Superior temporal gyrus (tissue), 1 donor: ENCODE data around the gene OSBPL10.

Source experiments
- DNase-seq: peaks from one replicate; pipeline ENCODE4 v3.0.0-alpha.2; 2016; ENCODE audit errors: extremely low spot score

OSBPL10 gene

GRCh38 chr3:31744913-31745312, 236.1 kb downstream of the OSBPL10 start:
- DNase-seq: no peak

- no peak for DNase-seq
These were observed 237.6 kb downstream of the OSBPL10 start for GRCh38 chr3:31743331-31744089.

- no peak for DNase-seq
These were observed 240.7 kb downstream of the OSBPL10 start for GRCh38 chr3:31740397-31740796.

GRCh38 chr3:31738412-31738811, 242.7 kb downstream of the OSBPL10 start:
- no peak for DNase-seq

GRCh38 chr3:31735667-31736066, 245.4 kb downstream of the OSBPL10 start:
- no peak for DNase-seq

GRCh38 chr3:31733234-31733667, 247.8 kb downstream of the OSBPL10 start:
- no peak for DNase-seq

- no peak for DNase-seq
These were observed 248.5 kb downstream of the OSBPL10 start for GRCh38 chr3:31732548-31732947.

- DNase-seq: no peak
These were observed 251.5 kb downstream of the OSBPL10 start for GRCh38 chr3:31729573-31729972.

- no peak for DNase-seq
These were observed 252.0 kb downstream of the OSBPL10 start for GRCh38 chr3:31729082-31729481.

- no peak for DNase-seq
These were observed 252.7 kb downstream of the OSBPL10 start for GRCh38 chr3:31728403-31728802.

- DNase-seq: no peak
These were observed 255.1 kb downstream of the OSBPL10 start for GRCh38 chr3:31725976-31726375.

- DNase-seq: no peak
These were observed 255.5 kb downstream of the OSBPL10 start for GRCh38 chr3:31725568-31725967.

GRCh38 chr3:31724651-31725050, 256.4 kb downstream of the OSBPL10 start:
- DNase-seq: peak; percentile 18

- no peak for DNase-seq
These were observed 256.9 kb downstream of the OSBPL10 start for GRCh38 chr3:31724116-31724515.

GRCh38 chr3:31723701-31724100, 257.4 kb downstream of the OSBPL10 start:
- no peak for DNase-seq

GRCh38 chr3:31721676-31722075, 259.4 kb downstream of the OSBPL10 start:
- no peak for DNase-seq

- no peak for DNase-seq
These were observed 266.4 kb downstream of the OSBPL10 start for GRCh38 chr3:31714495-31715280.

- no peak for DNase-seq
These were observed 267.2 kb downstream of the OSBPL10 start for GRCh38 chr3:31713816-31714215.

- DNase-seq: no peak
These were observed 270.8 kb downstream of the OSBPL10 start for GRCh38 chr3:31710123-31710803.

- DNase-seq: no peak
These were observed 271.5 kb downstream of the OSBPL10 start for GRCh38 chr3:31709526-31709925.

GRCh38 chr3:31709005-31709404, 272.1 kb downstream of the OSBPL10 start:
- no peak for DNase-seq

- no peak for DNase-seq
These were observed 273.8 kb downstream of the OSBPL10 start for GRCh38 chr3:31707286-31707685.
